GM18511 (cell line): ENCODE results near the gene TNFAIP8L2.

Experiments
- ATAC-seq: cut with Tn5 transposase; IDR thresholded peaks from one replicate; pipeline ENCODE4 v1.9.1; 2021; ENCODE audit warnings: mild to moderate bottlenecking, moderate library complexity; ENCODE audit not compliant: unreplicated experiment

TNFAIP8L2 gene

GRCh38 chr1:151156515-151156819 is at the start of gene TNFAIP8L2:
TNFAIP8L2 (plus strand) TSS chr1:151156649; CDS start chr1:151158698, 2,049 bp downstream.
- peak; percentile 80 for ATAC-seq

DNA sequence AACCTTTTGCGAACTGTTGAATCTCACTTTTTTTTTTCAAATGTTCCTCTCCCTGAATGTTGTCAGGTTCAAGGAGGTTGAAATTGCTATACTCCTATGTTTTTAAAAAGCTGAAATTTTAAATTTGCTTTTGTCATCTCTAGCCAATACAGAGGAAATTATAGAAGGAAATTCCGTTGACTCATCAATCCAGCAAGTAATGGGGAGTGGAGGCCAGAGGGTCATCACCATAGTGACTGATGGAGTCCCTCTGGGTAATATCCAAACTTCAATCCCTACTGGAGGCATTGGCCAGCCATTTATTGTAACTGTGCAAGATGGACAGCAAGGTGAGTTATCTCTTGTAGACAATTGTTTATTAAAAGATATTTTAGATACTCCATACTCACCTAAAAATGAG is 49.6 kb upstream of the TNFAIP8L2 start:
- ATAC-seq, result no peak

DNA sequence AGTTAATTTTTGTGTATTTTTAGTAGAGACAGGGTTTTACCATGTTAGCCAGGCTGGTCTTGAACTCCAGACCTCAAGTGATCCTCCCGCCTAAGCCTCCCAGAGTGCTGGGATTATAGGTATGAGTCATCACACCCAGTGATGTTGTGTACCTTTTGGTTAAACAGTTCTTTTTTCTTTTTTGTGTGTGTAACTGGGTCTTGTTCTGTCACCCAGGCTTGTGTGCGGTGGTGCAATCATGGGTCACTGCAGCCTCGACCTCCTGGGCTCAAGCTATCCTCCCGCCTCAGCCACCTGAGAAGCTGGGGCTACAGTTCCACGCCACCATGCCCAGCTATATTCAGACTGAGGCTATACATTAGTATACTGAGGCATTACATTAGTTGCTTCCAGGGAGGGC is 48.1 kb upstream of the TNFAIP8L2 start:
- ATAC-seq, result no peak

DNA sequence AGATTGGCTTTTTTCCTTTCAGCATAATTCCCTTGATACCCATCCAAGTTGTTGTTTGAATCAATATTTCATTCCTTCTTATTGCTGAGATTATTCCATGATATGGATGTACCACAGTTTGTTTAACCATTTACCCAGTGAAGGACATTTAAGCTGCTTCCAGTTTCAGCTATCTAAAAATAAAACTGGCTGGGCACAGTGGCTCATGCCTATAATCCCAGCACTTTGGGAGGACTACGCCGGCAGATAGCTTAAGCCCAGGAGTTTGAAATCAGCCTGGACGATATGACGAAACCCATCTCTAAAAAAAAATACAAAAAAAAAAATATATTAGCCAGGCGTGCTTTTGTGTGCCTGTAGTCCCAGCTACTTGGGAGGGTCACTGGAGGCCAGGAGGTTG is 42.6 kb upstream of the TNFAIP8L2 start:
- no peak for ATAC-seq

- no peak for ATAC-seq
Measured at GRCh38 chr1:151124763-151125403, 31.6 kb upstream of the TNFAIP8L2 start.

- no peak for ATAC-seq
Measured at GRCh38 chr1:151128800-151129199, 27.6 kb upstream of the TNFAIP8L2 start.

DNA sequence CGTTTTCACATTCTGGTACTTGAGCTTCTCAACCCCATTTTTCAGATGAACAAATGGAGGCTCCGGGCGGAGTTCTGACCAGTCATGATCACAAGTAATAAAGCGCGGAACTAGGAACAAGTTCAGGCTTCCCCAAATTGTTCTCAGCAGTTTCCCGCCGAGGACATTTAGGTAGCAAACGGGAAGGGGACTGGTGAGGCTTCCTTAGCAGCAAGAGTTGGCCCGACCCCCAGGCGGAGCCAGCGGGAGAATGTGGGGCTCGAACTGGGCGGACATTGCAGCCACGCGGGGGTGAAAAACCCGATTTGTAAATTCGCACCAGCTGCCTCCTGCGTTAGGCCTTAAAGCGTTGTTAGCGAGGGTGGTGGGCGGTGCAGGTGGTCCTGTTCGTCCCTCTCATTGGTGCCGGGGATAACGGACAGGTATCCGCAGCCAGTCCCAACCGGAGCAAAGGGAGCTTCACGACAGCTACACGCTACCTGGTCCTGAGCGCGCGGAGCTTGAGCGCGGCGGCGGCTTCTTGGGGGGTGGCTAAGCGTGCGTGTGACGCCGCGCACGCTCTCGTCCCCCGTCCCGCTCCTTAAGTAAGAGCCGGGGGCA is 25.4 kb upstream of the TNFAIP8L2 start:
- ATAC-seq, result no peak

DNA sequence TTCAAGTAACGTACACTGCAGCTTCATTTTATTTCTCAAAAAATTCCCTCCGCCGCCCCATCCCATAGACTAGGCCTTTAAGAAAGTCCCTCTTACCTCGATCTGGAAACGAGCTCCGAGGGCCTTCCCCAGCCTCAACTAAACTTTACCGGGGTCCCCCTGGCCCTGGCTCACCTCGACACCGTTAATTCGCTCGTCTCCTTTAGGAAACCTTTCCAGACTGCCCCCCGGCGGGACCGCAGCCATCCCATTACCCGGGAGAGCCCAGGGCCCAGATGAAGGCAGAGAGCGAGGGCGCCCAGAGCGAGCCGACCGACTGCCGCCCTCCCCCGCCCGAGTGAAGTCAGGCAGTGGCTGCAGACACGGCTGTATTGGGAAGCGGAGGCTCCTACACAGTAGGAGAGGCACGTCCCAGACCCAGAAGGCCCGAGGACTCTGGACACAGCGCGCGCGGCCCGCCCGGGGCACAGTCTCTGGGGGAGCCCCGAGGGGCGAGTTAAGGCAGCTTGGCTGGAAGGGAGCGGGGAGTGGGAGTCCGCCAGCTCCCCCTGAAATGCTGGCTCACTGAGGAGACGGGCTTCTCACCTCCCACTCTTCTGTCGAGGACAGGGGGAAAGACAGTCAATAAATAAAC is 24.6 kb upstream of the TNFAIP8L2 start:
- no peak for ATAC-seq

DNA sequence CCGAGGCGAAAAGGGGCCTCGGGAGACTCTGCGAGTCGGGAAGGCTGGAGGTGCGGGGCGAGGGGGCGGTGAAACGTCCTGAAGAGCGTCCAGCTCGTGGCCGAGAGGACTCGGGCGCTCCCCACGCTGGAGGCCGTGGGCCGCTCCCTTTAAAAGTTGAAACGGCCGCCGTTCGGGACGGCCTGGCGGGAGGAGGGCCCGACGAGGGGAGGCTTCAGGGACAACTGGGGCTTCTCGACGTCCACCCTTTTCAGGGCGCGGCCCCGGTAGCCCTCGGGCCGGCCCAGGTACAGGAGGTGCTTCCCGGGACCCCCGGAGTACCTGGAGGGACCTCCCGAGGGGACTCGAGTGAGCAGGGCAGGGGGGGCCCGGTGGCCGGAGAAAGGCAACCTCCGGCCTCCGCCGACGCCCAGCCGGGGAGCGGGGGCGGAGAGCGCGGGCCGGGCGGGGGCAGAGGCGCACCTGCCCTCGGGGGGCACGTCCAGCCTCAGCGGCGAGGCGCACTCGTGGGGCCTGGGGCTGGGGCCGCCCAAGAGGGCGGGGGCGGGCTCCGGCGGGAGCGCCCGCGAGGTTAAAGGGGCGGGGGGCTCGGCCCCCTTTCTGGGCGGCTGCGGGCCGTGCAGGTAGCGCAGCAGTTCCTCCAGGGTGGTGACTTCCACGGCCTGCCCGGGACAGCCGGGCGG is 24.0 kb upstream of the TNFAIP8L2 start:
- ATAC-seq, result no peak

GRCh38 chr1:151133018-151133806 is 23.2 kb upstream of the TNFAIP8L2 start:
- no peak for ATAC-seq

DNA sequence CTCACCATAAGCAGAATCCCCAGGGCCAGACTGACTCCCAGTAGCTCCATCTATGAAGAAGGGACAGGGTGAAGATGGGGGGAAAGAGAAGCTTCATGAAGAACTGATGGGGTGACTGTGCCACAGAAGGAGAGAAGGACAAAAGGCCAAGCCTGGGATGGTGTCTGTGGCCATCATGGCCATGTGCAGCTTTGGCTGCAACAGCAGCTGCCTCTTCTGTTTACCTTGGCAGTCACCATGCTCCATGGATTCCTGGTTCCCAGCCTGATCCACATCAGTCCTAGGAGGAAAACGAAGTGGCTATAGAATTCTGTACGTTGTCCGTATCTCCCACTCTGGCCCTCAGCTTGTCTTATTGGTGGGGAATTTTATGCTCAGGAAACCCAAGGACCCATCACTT is 22.1 kb upstream of the TNFAIP8L2 start:
- no peak for ATAC-seq

GRCh38 chr1:151134991-151135390 is 21.5 kb upstream of the TNFAIP8L2 start:
- no peak for ATAC-seq

DNA sequence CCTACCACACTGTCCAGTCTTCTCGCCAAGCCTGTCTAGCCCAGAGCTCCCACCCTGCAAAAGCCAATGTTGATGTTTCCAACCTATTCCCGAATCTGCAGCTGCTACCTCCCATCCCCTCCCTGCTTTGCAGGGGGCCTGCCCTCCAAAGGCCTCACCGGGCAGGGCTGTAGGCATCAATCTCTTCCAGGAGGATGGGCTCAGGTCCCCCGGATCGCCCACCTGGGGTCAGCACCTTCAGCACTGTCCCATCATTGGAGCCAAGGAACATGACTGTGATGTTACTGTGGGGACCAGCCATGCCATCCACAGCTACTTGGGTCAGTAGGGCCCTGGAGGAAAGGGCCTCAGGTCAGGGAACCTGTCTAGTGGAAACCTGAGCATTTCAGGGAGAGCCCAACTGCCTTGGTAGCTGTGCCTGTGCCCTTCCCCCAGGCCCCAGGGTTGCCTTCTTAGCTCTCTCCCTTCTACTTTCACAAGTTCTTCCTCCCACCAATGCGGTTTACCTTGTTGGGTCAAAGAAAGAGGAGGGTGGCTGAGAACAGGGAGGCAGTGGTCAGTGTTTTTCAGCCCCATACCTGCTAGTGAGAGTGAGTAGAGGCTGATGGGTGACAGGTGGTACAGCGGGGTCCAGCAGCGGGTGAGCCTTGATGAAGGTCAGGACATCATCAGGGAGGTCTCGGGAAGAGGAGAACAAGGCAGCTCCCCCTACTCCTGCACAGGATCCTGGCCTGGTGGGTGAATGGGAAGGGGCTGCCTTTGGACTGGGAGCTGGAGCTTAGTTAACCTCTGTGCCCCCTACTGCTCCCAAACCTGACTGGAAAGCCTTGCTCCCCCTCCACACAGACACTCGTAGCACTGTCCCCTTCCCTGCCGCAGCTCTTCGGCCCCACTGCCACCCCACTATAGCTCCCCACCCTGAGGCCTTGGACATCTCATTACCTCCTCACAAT is 20.7 kb upstream of the TNFAIP8L2 start:
- ATAC-seq, result no peak

GRCh38 chr1:151137789-151138188 is 18.7 kb upstream of the TNFAIP8L2 start:
- no peak for ATAC-seq

GRCh38 chr1:151142411-151143056 is 13.9 kb upstream of the TNFAIP8L2 start:
- ATAC-seq, result no peak

DNA sequence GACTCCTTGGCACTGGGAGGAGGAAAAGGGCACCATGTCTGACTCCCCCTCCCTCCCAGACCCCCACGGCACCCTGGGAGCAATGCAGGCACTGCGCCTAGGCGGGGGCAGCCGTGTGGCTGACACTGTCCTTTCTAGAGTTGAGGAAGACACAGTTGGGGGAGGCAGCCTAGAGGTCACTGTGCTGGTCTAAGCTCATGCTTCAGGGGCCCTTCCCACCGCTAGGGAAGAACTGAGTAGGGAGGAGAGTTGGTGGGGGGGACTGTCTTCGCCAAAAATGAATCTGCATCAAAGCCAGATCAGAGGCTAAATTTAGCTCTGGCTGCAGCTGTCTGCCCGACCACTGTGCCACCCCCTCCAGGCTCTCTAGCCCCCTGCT is 13.4 kb upstream of the TNFAIP8L2 start:
- no peak for ATAC-seq

DNA sequence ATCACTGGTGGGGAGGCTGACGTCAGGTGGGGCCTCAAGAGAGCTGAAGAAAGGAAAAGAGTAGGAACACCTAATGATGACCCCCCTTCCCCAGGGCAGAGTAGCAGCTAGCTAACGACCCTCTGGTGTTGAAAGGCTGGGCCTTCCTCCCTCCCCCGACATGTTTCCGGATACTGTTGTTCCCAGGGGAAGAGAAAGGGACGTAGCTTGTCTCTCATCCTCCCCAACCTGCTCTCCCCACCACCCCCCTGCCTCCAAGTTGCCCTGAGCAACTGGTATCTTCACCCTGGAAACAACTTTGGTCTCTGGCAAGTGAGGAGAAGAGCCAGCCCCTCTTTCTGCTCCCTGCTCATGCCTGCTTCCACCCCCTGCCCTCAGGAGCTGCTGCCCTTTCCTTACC is 12.5 kb upstream of the TNFAIP8L2 start:
- no peak for ATAC-seq

DNA sequence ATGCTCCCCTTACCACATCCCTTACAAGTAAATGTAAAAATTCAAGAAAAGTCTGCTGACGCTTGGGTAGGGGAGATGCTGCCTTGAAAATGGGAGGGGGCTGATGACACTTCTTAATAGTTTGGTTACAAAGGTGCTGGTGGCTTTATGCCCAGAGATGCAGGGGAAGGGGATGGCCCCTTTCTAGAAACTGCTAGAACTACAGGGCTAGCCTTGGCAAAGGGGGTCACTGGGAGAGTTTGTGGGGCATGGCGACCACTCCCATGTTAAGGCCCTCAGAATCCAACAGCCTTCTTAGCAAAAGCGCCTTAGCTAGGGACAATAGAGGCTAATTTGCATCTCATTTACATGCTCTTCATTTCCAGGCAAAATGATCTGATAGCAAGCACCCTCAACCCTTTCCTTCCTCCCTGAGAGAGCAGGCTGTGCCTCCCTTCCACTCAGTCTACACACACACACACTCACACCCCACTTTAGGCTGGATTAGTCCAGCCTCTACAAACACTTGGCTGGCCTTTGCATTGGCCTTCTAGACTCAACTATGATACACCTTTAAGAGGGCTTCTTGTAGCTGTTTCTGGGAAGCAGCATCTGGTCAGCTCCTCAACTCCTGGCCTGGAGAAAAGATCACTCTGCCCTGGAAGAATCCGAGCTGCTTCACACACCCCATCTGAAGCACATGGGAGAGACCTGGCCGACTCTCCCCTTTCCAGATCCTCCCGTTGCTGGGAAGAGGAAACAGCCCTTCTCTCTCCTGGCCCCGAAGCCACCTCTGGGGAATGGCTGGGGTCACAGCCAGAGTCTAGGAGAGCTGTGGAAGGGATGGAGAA is 11.8 kb upstream of the TNFAIP8L2 start:
- ATAC-seq, result no peak
